ENCODE measurements around the gene MARCHF10. TPM values are rescaled to one million over a fixed set of nuclear protein-coding genes. Genes with fewer than 3 reads are reported as not detected.

The MARCHF10 gene
- total and polyA plus RNA-seq, 2 of the 4 experiments (the other 2 are of a cell fraction) = 0.18 to 0.74 TPM

- no peak overlapping the region for H2BK15ac ChIP-seq (ENCODE audit: low read depth, low read length)
- peaks cover 3% of the 10 kb centered on the region; the same call in 1 of the 2 replicates for H3K4me1 ChIP-seq (ENCODE audit: control insufficient read depth, insufficient read depth, low read length)
- no peak overlapping the region for H2AK9ac ChIP-seq (replicated peaks; ENCODE audit: low read depth, low read length, poor library complexity)
- H3K27ac ChIP-seq (ENCODE audit: insufficient read depth, low read length) = no peak overlapping the region
- peaks cover 9% of the 10 kb centered on the region for H3K9me1 ChIP-seq (ENCODE audit: insufficient read depth, low read length)
- H2BK5ac ChIP-seq (ENCODE audit: low read depth, low read length, poor library complexity, severe bottlenecking) = no peak overlapping the region
- TSS peak; percentile 84 for BruUV-seq (replicated peaks)
- ChIA-PET CTCF (interaction anchor here (0.6 kb wide), 1 partner anchor 656 kb away, joined by 3 read pairs; no protein-coding TSS in a partner anchor), POLR2A (ENCODE audit: unreplicated experiment) (no interaction called here)
- dilution Hi-C loops (cut with HindIII; ENCODE audit: low sequenced_read_pairs, unreplicated experiment) (no loop called here), in situ Hi-C loops (cut with MboI; ENCODE audit: low sequenced_read_pairs) (loop anchor here (10.0 kb wide), 1 partner anchor 702 kb away; no protein-coding TSS in a partner anchor), intact Hi-C loops (cut with micrococcal nuclease) (no loop called here)
- no peak overlapping the region for H4K5ac ChIP-seq (ENCODE audit: low read depth, low read length)
- H3K23ac ChIP-seq (ENCODE audit: low read depth, low read length) = no peak overlapping the region
- H3K27me3 ChIP-seq (ENCODE audit: control insufficient read depth, insufficient read depth, low read length) = no peaks in the 10 kb centered on the region
- H3K14ac ChIP-seq (replicated peaks; ENCODE audit: low read depth, low read length) = no peak overlapping the region
- no peaks in the 10 kb centered on the region for H3K9me3 ChIP-seq (ENCODE audit: control insufficient read depth, insufficient read depth, low read length)
- no CpG with 5 or more reads among the region's 14 CpGs for WGBS, 2 experiments (ENCODE audit: extremely low coverage in 2 of 2, insufficient read length in 1 of 2)
- H3K4ac ChIP-seq (ENCODE audit: low read depth, low read length) = no peak overlapping the region
- no peak overlapping the region for H4K91ac ChIP-seq (ENCODE audit: insufficient read depth, low read depth, low read length)
- H2BK120ac ChIP-seq (ENCODE audit: low read depth, low read length) = no peak overlapping the region
- H2AFZ ChIP-seq (replicated peaks; ENCODE audit: low read length, poor library complexity) = no peak overlapping the region
- DNase-seq = no peak
- H3K4me2 ChIP-seq (ENCODE audit: low read depth, low read length) = no peak overlapping the region
- H2AK5ac ChIP-seq (ENCODE audit: low read depth, low read length) = no peak overlapping the region
- 0 out of 2 replicates have a peak, but pooled peaks cover 4% of the 10 kb centered on the region for H4K20me1 ChIP-seq (ENCODE audit: insufficient read depth, low read length)
- no peak overlapping the region for H2BK20ac ChIP-seq (ENCODE audit: low read depth, low read length)
- H3K4me3 ChIP-seq (ENCODE audit: insufficient read depth, low read depth, low read length) = no peak overlapping the region
- peaks cover 0 to 9% of the 10 kb centered on the region in 2 experiments; a peak in 1 of 4 replicates for H3K79me1 ChIP-seq (ENCODE audit: low read depth in 1 of 2, low read length in 2 of 2)
- H3K36me3 ChIP-seq (ENCODE audit: control insufficient read depth, insufficient read depth, low read length) = peaks cover 45% of the 10 kb centered on the region
- ATAC-seq (ENCODE audit: low read depth) = peak; percentile 62
- no peak overlapping the region for H4K8ac ChIP-seq (ENCODE audit: low read depth in 2 of 2, low read length in 2 of 2)
- H3K56ac ChIP-seq (ENCODE audit: extremely low read depth, insufficient read depth, low read length) = no peak overlapping the region
- H3K18ac ChIP-seq (ENCODE audit: low read depth, low read length) = no peak overlapping the region
- no peak overlapping the region for H3K9ac ChIP-seq (ENCODE audit: low read depth, low read length)
- TF ChIP-seq CEBPB (IDR thresholded peaks at IDR 0.05; ENCODE audit: low read depth, low read length) (no peak), SMC3 (IDR thresholded peaks at IDR 0.05; ENCODE audit: low read depth, low read length) (peak; percentile 44; the same call in 1 of the 2 replicates), CTCF (conservative IDR thresholded peaks at IDR 0.05; ENCODE audit: low read depth, low read length) (peak; percentile 47), MAZ (IDR thresholded peaks at IDR 0.05; ENCODE audit: borderline replicate concordance, low read depth, low read length) (peak; percentile 40; the same call in 1 of the 2 replicates), RAD21 (IDR thresholded peaks at IDR 0.05; ENCODE audit: low read length) (peak; percentile 43), USF2 (IDR thresholded peaks at IDR 0.05; ENCODE audit: low read depth, low read length) (no peak), RCOR1 (IDR thresholded peaks at IDR 0.05; ENCODE audit: insufficient replicate concordance, low read length) (no peak), MAFK (IDR thresholded peaks at IDR 0.05; ENCODE audit: low read depth, low read length) (no peak)
These were observed 115.2 kb downstream of the MARCHF10 start for GRCh38 chr17:62692721-62693431.

Data from IMR-90 (cell line).